GM18873 (cell line): Measurements from ENCODE around the gene THRAP3.
"Not testable (repeated sequence)": the region's sequence is repeated elsewhere in the genome, so short reads cannot be mapped to it uniquely, and the experiment has no call there.

Experiments used
- ATAC-seq: cut with Tn5 transposase; IDR thresholded peaks from one replicate; pipeline ENCODE4 v1.9.1; 2021; ENCODE audit warnings: mild to moderate bottlenecking, moderate library complexity, moderate number of reproducible peaks; ENCODE audit not compliant: unreplicated experiment, low FRiP score

Gene THRAP3

GRCh38 chr1:36223996-36224536, at the start of gene THRAP3:
Gene THRAP3 (plus strand): TSS chr1:36224443. CDS start chr1:36282564, 58,121 bp downstream.
- peak; percentile 92 for ATAC-seq

- no peak for ATAC-seq
Observed at GRCh38 chr1:36174713-36175112, 49.5 kb upstream of the THRAP3 start.

- no peak for ATAC-seq
Observed at GRCh38 chr1:36175137-36176095, 48.8 kb upstream of the THRAP3 start.

DNA sequence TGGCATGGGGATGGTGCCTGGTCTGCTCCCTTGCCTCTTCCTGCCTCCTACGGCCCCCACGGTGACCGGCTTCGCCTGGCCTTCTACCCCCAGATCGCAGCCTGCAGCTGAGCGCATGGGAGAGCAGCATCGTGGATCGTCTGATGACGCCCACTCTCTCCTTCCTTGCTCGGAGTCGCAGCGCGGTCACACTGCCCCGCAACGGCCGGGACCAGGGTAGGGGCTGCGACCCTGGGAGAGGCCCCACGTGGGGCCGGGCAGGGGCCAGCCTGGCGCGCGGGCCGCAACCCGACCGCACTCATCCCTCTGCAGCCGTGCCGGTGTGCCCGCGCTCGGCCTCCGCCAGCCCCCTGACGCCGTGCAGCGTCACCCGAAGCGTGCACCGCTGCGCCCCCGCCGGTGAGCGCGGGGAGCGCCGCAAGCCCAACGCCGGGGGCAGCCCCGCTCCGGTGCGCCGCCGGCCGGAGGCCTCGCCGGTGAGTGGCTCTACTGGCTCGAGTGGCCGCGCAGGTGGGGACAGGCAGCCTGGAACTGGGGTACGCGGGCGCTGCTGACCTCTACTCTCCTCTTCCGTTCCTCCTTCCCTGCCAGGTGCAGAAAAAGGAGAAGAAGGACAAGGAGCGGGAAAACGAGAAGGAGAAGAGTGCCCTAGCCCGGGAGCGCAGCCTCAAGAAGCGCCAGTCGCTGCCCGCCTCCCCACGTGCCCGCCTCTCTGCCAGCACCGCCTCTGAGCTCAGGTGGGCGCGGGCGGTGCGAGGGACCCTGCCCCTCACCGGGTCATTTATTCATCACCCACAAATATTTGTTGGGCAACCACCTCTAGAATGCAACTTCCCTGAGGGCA, 47.9 kb upstream of the THRAP3 start:
- no peak for ATAC-seq

DNA sequence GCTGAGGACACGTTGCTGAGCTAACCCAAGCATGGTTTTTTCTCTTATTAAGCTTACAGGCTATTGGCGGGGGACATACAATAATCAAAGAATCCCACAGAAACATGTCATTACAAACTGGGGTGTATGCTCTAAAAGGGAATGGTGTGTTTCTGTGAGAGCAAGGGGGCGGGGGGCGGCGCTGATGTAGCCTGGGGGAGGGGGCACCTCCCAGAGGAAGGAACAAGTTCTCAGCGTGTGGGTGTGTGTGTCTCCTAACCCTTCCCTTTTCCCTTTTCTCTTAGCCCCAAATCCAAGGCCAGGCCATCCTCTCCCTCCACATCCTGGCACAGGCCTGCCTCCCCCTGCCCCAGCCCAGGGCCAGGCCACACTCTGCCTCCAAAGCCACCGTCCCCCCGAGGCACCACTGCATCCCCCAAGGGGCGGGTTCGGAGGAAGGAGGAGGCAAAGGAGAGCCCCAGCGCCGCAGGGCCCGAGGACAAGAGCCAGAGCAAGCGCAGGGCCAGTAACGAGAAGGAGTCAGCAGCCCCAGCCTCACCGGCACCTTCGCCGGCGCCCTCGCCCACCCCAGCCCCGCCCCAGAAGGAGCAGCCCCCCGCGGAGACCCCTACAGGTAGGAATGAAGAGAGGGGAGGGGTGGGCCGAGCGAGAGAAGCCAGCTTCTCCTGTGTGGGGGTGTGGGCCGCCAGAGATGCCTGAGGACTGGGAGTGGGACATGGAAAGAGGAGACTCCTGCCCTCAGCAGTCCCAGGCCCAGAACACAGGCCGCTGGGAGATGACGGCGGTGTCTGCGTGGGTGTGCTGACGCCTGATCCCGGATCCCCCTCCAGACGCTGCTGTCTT, 46.4 kb upstream of the THRAP3 start:
- no peak for ATAC-seq

- ATAC-seq: no peak
Observed at GRCh38 chr1:36178471-36179219, 45.6 kb upstream of the THRAP3 start.

DNA sequence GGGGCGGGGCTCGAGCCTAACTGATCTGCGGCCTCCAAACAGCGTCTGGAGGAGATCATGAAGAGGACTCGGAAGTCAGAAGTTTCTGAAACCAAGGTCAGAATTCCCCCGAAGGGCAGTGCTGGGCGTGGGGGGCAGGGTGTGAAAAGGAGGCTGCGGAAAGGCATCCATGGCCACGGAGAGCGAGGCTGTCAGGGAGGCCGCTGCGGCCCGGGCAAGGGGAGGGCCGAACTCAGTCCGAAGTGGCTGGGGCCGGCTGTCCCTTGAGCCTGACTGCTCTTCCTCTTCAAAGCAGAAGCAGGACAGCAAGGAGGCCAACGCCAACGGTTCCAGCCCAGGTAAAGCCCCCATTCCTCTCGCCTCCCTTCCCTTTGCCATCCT, 45.0 kb upstream of the THRAP3 start:
- ATAC-seq: no peak

DNA sequence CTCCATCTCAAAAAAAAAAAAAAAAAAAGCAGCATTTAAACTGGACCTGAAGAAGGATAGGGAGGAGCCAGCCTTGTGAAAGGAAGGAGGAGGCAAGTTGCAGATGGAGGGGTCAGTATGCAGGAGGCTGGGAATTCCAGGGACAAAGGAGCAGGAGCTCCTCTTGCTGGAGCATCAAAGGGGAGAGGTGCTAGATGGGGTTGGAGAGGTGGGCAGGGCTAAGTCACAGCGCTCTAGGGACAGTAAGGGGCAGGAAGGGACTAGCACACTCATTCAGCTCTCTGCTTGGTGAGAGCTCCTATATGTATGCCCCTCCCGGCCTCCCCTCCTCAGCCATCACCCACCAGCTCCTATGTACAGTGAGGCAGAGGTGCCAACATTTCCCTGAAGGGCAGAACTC, 41.5 kb upstream of the THRAP3 start:
- ATAC-seq: no peak

- ATAC-seq: no peak
Observed at GRCh38 chr1:36183309-36183856, 40.9 kb upstream of the THRAP3 start.

- peak; percentile 55 for ATAC-seq
Observed at GRCh38 chr1:36187800-36188593, 36.2 kb upstream of the THRAP3 start.

GRCh38 chr1:36196805-36197204, 27.4 kb upstream of the THRAP3 start:
- not testable (repeated sequence) for ATAC-seq

- ATAC-seq: no peak
Observed at GRCh38 chr1:36198641-36199040, 25.6 kb upstream of the THRAP3 start.

- ATAC-seq: no peak
Observed at GRCh38 chr1:36199934-36200741, 24.1 kb upstream of the THRAP3 start.

- no peak for ATAC-seq
Observed at GRCh38 chr1:36203027-36203553, 21.2 kb upstream of the THRAP3 start.

- no peak for ATAC-seq
Observed at GRCh38 chr1:36203554-36204346, 20.5 kb upstream of the THRAP3 start.

DNA sequence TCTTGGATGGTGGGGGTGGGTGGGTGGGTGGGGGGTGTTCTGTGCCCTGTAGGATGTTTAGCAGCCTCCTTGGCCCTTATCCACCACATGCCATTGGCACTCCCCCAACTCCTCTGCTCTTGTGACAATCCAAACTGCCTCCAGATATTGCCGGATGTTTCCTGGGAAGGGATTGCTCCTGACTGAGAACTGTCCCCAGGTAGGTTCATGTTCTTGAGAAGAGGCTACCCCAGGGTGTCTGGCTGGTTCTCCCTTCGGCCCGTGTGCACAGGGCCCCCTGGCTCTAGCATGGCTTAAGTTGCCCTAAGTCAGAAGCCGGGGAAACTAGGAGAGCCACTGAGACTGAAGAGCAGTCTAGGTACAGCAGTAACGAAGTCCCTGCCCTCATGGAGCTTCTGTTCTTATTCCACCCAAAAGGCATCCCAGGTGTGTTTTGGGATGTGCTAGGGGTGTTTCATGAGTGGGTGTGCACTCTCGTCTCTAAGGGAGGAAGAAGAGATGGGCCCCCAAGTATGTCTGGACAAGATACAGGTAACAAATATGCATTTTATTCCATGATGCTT, 19.8 kb upstream of the THRAP3 start:
- no peak for ATAC-seq
